Fibroblast of villous mesenchyme (primary cell): ENCODE results near the gene MPRIP. TPM values are rescaled to one million over a fixed set of nuclear protein-coding genes. Genes with fewer than 3 reads are reported as not detected.
A peak's percentile ranks its signal among the peaks of the same experiment; 100 is the strongest.

Experiments
- DNase-seq: peaks from one replicate; pipeline ENCODE4 v3.0.0-alpha.2; 2010; ENCODE audit warnings: low read depth
- H3K4me3 ChIP-seq: 2 replicates; pipeline ENCODE4 v1.5.1; 2011; ENCODE audit warnings: low read depth, mild to moderate bottlenecking, low read length
- total RNA-seq: library from RNA; depleted of rRNA; stranded (reverse); fragments of >200 nt; gene quantifications from 2 replicates; pipeline ENCODE4 v1.2.3, GENCODE V29; 2012
- TF ChIP-seq, protein P1 (sequence below): IDR thresholded peaks from 2 replicates; pipeline ENCODE4 v1.5.1; 2012; ENCODE audit warnings: low read depth, mild to moderate bottlenecking, low read length; ENCODE audit not compliant: insufficient read depth

The MPRIP gene
- total RNA-seq, 1 donor: 178 TPM

DNA sequence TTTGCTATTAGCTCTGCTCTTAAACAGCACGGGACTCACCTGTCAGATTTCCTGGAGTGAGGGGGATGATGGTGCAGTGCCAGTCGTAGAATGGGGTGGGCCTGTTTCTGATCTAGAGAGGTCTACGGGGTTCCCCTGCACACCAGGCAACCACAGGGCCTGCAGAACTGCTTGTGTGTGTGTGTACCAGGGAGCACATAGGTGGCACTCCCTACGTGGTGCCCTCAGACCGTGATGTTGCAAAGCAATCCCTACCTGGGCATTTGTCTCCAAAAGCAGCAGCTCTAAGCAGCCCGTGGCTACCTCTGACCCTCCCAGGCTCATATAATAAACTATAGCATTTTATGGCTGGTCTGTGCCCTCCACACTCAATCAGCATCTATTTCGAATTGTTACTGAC lies 38.5 kb downstream of the MPRIP start:
- TF ChIP-seq, protein P1, sequence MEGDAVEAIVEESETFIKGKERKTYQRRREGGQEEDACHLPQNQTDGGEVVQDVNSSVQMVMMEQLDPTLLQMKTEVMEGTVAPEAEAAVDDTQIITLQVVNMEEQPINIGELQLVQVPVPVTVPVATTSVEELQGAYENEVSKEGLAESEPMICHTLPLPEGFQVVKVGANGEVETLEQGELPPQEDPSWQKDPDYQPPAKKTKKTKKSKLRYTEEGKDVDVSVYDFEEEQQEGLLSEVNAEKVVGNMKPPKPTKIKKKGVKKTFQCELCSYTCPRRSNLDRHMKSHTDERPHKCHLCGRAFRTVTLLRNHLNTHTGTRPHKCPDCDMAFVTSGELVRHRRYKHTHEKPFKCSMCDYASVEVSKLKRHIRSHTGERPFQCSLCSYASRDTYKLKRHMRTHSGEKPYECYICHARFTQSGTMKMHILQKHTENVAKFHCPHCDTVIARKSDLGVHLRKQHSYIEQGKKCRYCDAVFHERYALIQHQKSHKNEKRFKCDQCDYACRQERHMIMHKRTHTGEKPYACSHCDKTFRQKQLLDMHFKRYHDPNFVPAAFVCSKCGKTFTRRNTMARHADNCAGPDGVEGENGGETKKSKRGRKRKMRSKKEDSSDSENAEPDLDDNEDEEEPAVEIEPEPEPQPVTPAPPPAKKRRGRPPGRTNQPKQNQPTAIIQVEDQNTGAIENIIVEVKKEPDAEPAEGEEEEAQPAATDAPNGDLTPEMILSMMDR: no peak
- H3K4me3 ChIP-seq: no peak overlapping the region
- DNase-seq: no peak

DNA sequence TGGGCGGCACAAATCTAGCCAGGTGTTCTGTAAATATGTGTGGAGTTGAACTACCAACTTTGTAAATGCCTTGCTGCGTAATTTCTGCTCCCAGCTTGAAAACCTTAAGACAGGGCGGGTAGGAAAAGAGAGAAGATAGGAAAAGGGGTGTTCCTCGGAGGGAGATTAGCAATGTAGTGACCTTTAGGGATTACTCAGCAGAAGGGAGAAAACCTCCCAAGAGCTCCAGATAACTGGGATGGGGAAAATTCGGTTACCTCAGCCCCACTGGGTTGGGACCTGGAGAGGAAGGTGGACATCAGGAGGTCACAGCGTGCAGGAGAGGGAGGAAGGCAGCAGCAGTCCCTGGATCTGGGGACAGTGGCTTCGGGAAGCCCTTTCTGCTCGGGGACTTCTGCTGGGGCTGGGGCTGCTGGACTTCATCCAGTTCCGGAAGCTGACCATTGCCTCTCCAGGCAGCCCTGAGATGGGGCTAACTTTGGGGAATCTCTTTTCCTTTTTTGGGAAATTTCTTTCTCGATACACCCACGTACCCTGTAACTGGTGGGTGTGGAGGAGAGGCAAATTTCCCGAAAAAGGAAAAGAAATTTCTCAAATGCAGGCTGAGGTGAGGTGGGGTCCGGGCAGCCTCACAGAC lies 39.2 kb downstream of the MPRIP start:
- DNase-seq: peak; percentile 28
- TF ChIP-seq, protein P1: no peak
- H3K4me3 ChIP-seq: no peak overlapping the region

DNA sequence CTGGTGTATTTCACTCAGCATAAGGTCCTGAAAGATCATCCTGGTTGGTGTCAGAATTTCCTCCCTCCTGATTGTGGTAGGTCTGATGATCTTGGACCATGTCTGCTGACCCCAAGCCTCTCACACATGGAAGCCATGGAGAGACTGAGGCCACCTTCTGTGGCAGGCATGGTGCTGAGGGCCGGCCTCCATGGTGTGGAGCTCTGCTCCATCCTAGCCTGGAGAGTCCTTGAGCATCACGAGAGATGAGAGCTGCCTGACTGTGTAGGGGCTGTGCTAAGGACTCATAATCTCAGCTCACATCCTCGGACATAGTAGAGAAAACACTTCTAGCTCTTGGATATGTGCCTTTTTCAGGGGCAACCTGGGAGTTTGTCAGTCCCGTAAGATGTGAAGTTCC lies 40.6 kb downstream of the MPRIP start:
- no peak overlapping the region for H3K4me3 ChIP-seq
- no peak for DNase-seq
- TF ChIP-seq, protein P1: no peak

DNA sequence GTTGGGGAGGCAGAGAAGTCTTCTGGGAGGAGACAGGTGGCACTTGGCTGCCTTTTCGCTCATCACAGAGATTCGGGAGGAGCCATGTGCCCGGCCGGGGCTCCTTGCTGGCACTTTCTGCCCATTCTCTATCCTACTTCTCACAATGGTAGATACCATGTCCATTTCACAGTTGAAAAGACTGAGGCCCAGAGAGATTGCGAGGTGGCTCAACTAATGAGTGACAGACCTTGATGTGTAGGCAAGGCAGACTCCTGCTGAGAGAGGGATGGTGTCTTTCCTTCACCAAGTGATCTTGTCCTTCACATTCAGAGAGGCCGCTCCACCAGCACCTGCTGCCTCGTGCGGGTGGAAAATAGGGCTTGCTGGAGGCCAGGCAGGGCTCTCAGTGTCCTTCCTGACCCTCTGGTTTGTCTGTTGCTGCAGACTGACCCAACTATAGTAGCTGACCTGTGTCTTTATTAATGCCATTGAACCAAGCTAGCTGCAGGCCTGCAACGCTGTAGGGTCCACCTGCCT lies 42.1 kb downstream of the MPRIP start:
- no peak overlapping the region for H3K4me3 ChIP-seq
- DNase-seq: no peak
- TF ChIP-seq, protein P1: no peak

DNA sequence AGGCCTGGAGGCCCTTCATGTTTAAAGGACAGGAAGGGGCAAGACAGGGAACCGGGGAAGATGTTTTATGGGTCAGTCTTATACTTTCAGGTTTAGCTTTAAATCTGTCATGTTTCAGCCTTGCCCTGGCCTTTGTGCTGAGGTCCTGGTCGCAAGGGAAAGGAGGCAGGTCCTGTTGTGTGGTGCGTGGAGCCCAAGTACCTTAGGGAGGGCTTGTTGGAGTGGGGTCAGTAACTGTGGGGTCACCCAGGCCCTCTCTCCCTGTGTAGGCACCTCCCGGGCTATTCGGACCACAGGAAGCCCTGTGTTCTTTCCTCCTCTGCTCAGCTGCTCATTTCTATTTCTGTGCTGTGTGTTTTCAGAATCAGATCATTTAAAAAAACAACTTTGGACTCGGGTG lies 42.7 kb downstream of the MPRIP start:
- TF ChIP-seq, protein P1: no peak
- no peak overlapping the region for H3K4me3 ChIP-seq
- DNase-seq: no peak

DNA sequence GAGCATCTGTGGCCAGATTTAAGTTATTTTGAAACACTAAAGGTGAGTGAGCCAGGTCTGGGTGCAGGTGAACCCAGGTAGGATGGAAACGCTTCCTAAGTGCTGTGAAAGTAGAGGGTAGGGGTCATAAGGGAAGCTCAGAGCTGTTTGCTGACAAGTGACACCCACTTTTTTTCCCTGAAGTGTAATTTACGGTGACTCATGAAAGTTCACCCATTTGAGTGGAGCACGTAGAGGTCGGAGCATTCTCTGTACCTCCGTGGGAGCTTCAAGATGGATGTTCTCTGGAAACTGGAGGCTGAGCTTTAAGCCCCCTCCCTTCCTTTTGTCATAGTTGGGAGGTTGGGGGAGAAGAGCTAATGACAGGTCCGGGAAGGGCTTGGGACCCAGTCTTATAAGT lies 44.3 kb downstream of the MPRIP start:
- TF ChIP-seq, protein P1: no peak
- no peak overlapping the region for H3K4me3 ChIP-seq
- no peak for DNase-seq
